NCI-H2081 treated with DMSO at 0.1 percent for 48 hours (cell line): ENCODE results near the gene CDHR1.

ENCODE experiments used
- DNase-seq: peaks from one replicate; lab custom pipeline; 2025; lab: John Stamatoyannopoulos, UW

CDHR1 gene

GRCh38 chr10:84264611-84265141 is 70.3 kb downstream of the CDHR1 start:
- peak; percentile 3 for DNase-seq

GRCh38 chr10:84265418-84265817 is 71.1 kb downstream of the CDHR1 start:
- peak; percentile 1 for DNase-seq

- no peak for DNase-seq
These were observed 73.3 kb downstream of the CDHR1 start for GRCh38 chr10:84267503-84268126.

- no peak for DNase-seq
These were observed 74.8 kb downstream of the CDHR1 start for GRCh38 chr10:84269162-84269561.
